Liver (tissue), 3 donors: ENCODE measurements around the gene SOX6.

Experiments used
- EGR1 ChIP-seq, 2 donors: IDR thresholded peaks; 2 replicates each; pipeline ENCODE4 v1.6.1; 2016 to 2018; ENCODE audit warnings: antibody characterized with exemption in 2 of 2, low read depth in 2 of 2
- GABPA ChIP-seq, 2 donors: IDR thresholded peaks in 1 of 2; conservative IDR thresholded peaks in 1 of 2; 2 replicates each; pipeline ENCODE4 v1.6.1; 2016; ENCODE audit warnings: antibody characterized with exemption in 2 of 2, mild to moderate bottlenecking in 1 of 2, moderate library complexity in 1 of 2
- HNF4A ChIP-seq, 2 donors: conservative IDR thresholded peaks; 2 replicates each; pipeline ENCODE4 v1.6.1; 2016; ENCODE audit warnings: antibody characterized with exemption in 2 of 2, mild to moderate bottlenecking in 2 of 2
- JUND ChIP-seq, 2 donors: IDR thresholded peaks; 2 replicates each; pipeline ENCODE4 v1.6.1; 2016; ENCODE audit warnings: antibody characterized with exemption in 2 of 2
- RAD21 ChIP-seq, 2 donors: IDR thresholded peaks; 2 replicates each; pipeline ENCODE4 v1.6.1; 2016; ENCODE audit warnings: antibody characterized with exemption in 2 of 2, mild to moderate bottlenecking in 2 of 2
- RXRA ChIP-seq, 2 donors: IDR thresholded peaks; 2 replicates each; pipeline ENCODE4 v1.6.1; 2017 to 2018; ENCODE audit warnings: antibody characterized with exemption in 2 of 2, mild to moderate bottlenecking in 1 of 2
- TAF1 ChIP-seq: conservative IDR thresholded peaks from 2 replicates; pipeline ENCODE4 v1.6.1; 2016; ENCODE audit warnings: antibody characterized with exemption, mild to moderate bottlenecking
- TF ChIP-seq, protein P1 (sequence below): fragments of 150-350 bp; IDR thresholded peaks from 2 replicates; pipeline ENCODE4 v1.5.1; 2017; ENCODE audit warnings: improper control_type of control experiment, low read depth, low read length; ENCODE audit not compliant: missing input control
- TF ChIP-seq, protein P2 (sequence below): IDR thresholded peaks from 2 replicates; pipeline ENCODE4 v1.6.1; 2016; ENCODE audit warnings: antibody characterized with exemption, mild to moderate bottlenecking
- TF ChIP-seq, protein P3 (sequence below): IDR thresholded peaks from 2 replicates; pipeline ENCODE4 v1.6.1; 2016; ENCODE audit warnings: antibody characterized with exemption
- TF ChIP-seq, protein P4 (sequence below): IDR thresholded peaks from 2 replicates; pipeline ENCODE4 v1.6.1; 2016; ENCODE audit warnings: antibody characterized with exemption
- donor health status: healthy.
- donor health status: healthy.

DNA sequence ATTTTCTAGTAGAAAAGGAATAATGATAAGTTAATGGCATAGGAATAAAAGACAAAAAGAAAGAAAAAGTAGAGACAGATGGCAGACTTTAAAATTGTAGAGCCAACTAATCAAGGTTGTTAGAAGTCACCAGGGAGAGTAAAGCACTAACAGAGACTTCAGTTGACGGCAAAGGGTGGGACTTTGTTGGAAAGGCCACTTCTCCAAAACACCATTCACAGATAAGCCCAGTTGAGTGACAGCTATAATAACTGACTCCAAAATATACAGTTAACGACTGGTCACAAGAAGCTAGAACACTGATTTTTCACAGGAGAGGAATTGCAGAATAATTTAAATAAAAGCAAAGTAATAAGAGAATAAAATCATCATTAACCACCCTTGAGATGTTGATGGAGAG is 16.0 kb upstream of the SOX6 start:
- TF ChIP-seq, protein P1, sequence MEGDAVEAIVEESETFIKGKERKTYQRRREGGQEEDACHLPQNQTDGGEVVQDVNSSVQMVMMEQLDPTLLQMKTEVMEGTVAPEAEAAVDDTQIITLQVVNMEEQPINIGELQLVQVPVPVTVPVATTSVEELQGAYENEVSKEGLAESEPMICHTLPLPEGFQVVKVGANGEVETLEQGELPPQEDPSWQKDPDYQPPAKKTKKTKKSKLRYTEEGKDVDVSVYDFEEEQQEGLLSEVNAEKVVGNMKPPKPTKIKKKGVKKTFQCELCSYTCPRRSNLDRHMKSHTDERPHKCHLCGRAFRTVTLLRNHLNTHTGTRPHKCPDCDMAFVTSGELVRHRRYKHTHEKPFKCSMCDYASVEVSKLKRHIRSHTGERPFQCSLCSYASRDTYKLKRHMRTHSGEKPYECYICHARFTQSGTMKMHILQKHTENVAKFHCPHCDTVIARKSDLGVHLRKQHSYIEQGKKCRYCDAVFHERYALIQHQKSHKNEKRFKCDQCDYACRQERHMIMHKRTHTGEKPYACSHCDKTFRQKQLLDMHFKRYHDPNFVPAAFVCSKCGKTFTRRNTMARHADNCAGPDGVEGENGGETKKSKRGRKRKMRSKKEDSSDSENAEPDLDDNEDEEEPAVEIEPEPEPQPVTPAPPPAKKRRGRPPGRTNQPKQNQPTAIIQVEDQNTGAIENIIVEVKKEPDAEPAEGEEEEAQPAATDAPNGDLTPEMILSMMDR = no peak
- TF ChIP-seq RXRA (IDR thresholded peaks at IDR 0.05) (no peak), JUND (IDR thresholded peaks at IDR 0.05) (no peak), TAF1 (no peak), RAD21 (IDR thresholded peaks at IDR 0.05) (no peak), GABPA (IDR thresholded peaks at IDR 0.05 in 1 of 2, conservative IDR thresholded peaks at IDR 0.05 in 1 of 2) (no peak), EGR1 (IDR thresholded peaks at IDR 0.05; ENCODE audit: low read depth in 2 of 2) (no peak), HNF4A (conservative IDR thresholded peaks at IDR 0.05) (no peak)
- TF ChIP-seq, protein P2, sequence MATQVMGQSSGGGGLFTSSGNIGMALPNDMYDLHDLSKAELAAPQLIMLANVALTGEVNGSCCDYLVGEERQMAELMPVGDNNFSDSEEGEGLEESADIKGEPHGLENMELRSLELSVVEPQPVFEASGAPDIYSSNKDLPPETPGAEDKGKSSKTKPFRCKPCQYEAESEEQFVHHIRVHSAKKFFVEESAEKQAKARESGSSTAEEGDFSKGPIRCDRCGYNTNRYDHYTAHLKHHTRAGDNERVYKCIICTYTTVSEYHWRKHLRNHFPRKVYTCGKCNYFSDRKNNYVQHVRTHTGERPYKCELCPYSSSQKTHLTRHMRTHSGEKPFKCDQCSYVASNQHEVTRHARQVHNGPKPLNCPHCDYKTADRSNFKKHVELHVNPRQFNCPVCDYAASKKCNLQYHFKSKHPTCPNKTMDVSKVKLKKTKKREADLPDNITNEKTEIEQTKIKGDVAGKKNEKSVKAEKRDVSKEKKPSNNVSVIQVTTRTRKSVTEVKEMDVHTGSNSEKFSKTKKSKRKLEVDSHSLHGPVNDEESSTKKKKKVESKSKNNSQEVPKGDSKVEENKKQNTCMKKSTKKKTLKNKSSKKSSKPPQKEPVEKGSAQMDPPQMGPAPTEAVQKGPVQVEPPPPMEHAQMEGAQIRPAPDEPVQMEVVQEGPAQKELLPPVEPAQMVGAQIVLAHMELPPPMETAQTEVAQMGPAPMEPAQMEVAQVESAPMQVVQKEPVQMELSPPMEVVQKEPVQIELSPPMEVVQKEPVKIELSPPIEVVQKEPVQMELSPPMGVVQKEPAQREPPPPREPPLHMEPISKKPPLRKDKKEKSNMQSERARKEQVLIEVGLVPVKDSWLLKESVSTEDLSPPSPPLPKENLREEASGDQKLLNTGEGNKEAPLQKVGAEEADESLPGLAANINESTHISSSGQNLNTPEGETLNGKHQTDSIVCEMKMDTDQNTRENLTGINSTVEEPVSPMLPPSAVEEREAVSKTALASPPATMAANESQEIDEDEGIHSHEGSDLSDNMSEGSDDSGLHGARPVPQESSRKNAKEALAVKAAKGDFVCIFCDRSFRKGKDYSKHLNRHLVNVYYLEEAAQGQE = no peak
- TF ChIP-seq, protein P3, sequence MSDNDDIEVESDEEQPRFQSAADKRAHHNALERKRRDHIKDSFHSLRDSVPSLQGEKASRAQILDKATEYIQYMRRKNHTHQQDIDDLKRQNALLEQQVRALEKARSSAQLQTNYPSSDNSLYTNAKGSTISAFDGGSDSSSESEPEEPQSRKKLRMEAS = no peak
- TF ChIP-seq, protein P4, sequence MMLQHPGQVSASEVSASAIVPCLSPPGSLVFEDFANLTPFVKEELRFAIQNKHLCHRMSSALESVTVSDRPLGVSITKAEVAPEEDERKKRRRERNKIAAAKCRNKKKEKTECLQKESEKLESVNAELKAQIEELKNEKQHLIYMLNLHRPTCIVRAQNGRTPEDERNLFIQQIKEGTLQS = no peak
